ENCODE results near the gene ELSPBP1.

- TF ChIP-seq POLR2A (IDR thresholded peaks at IDR 0.05) (no peak), POLR2AphosphoS5 (IDR thresholded peaks at IDR 0.05) (no peak)
- TF ChIP-seq, protein P1, sequence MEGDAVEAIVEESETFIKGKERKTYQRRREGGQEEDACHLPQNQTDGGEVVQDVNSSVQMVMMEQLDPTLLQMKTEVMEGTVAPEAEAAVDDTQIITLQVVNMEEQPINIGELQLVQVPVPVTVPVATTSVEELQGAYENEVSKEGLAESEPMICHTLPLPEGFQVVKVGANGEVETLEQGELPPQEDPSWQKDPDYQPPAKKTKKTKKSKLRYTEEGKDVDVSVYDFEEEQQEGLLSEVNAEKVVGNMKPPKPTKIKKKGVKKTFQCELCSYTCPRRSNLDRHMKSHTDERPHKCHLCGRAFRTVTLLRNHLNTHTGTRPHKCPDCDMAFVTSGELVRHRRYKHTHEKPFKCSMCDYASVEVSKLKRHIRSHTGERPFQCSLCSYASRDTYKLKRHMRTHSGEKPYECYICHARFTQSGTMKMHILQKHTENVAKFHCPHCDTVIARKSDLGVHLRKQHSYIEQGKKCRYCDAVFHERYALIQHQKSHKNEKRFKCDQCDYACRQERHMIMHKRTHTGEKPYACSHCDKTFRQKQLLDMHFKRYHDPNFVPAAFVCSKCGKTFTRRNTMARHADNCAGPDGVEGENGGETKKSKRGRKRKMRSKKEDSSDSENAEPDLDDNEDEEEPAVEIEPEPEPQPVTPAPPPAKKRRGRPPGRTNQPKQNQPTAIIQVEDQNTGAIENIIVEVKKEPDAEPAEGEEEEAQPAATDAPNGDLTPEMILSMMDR (IDR thresholded peaks at IDR 0.05) = no peak
Measured at GRCh38 chr19:48023518-48023917, 29.1 kb downstream of the ELSPBP1 start.
